Measurements from ENCODE around the gene PPP1R10.

Gene PPP1R10

DNA sequence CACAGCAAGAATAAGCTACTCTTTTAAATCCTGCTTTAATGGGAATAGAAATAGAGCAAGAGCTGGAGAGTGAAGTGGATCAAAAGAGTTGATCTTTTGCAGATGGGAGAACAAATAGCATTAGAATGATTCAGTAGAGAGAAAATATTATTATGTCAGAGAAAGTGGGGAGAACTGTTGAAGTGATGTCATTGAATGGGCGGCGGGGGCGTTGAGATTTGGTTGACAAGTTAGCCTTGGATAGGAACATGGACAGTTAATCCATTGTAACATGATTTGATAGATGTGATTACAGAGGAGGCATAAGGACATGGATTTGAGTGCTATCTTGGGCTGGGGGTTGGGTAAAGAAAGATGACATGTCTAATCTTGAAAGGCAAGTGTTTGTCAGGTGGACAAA lies 18.8 kb upstream of the PPP1R10 start:
- peaks cover 40% of the 10 kb centered on the region for H3K36me3 ChIP-seq (ENCODE audit: insufficient read depth, low read length)
- H3K4me3 ChIP-seq = no peak overlapping the region
- no peaks in the 10 kb centered on the region for H3K9me3 ChIP-seq (ENCODE audit: low read depth, low read length)
- no peak overlapping the region for H3K27ac ChIP-seq
- H3K9ac ChIP-seq (ENCODE audit: insufficient read length) = no peak overlapping the region
- TF ChIP-seq EZH2 (IDR thresholded peaks at IDR 0.05) (no peak), FOXP2 (optimal IDR thresholded peaks at IDR 0.05; ENCODE audit: control extremely low read depth, extremely low read length, insufficient read depth) (no peak), POLR2AphosphoS5 (IDR thresholded peaks at IDR 0.05; ENCODE audit: borderline replicate concordance, low read depth, low read length) (no peak)
- DNase-seq (ENCODE audit: low read depth, low spot score) = no peak

DNA sequence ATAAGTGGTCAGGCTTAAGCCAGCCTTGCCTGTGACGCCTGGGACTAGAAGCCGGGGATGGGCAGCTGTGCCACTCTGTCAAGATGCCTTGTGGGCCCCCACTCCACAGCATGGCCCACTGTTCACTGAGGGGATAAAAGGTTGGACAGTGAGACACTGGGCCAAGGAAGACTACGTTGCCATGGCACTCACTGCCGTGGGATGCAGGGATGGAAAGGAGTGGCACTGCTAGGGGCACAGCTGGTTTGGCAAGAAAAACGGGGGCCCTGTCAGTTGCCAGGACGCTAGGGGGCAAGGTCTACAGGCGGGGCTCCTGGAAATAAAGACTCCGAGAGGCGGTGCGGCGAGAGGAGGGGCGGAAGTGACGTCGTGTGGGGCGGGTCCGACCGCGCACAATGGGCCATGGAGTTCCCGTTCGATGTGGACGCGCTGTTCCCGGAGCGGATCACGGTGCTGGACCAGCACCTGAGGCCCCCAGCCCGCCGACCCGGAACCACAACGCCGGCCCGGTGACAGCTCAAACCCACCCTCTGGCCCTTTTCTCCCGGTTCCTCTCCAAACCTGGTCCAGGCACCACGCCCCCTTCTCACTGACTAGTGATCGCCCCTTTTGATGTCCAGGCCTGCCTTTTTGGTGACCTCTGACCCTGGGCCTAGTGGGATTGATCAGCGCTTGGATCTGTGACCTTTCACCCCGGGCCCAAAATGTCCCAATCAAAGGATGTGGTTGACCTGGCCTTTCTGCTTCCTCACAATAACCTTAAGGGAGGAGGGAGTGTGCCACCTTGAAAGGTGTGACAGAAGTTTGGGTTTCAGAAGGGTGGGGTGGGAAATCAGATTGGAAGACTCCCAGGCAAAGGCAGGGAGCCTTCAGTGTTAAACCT lies 9.7 kb upstream of the PPP1R10 start, which contains the start of gene ATAT1:
TSS of gene ATAT1 (plus strand) at position 391 of the 883 bp plus-strand sequence.
- Histone ChIP-seq H3K9ac (ENCODE audit: insufficient read length) (peak within 1 kb of the TSS; percentile 98), H3K27ac (peak within 1 kb of the TSS; percentile 77), H3K9me3 (ENCODE audit: low read depth, low read length) (no peaks in the 10 kb centered on the region), H3K36me3 (ENCODE audit: insufficient read depth, low read length) (peaks cover 73% of the 10 kb centered on the region), H3K4me3 (peak within 1 kb of the TSS; percentile 99)
- peak; percentile 96 for TF ChIP-seq POLR2AphosphoS5 (IDR thresholded peaks at IDR 0.05; ENCODE audit: borderline replicate concordance, low read depth, low read length)
- no peak for TF ChIP-seq FOXP2 (optimal IDR thresholded peaks at IDR 0.05; ENCODE audit: control extremely low read depth, extremely low read length, insufficient read depth)
- no peak for DNase-seq (ENCODE audit: low read depth, low spot score)

DNA sequence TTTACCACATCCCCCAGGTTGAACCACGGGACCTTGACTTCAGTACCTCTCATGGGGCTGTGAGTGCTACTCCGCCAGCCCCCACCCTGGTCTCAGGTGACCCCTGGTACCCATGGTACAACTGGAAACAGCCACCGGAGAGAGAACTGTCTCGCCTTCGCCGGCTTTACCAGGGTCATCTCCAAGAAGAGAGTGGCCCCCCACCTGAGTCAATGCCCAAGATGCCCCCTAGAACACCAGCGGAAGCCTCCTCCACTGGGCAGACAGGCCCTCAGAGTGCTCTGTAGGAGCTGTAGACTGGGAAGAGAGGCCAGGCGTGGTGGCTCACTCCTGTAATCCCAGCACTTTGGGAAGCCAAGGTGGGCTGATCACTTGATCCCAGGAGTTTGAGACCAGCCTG lies 8.5 kb upstream of the PPP1R10 start:
- Histone ChIP-seq H3K36me3 (ENCODE audit: insufficient read depth, low read length) (peaks cover 78% of the 10 kb centered on the region), H3K9ac (ENCODE audit: insufficient read length) (no peak overlapping the region), H3K4me3 (no peak overlapping the region), H3K9me3 (ENCODE audit: low read depth, low read length) (no peaks in the 10 kb centered on the region), H3K27ac (no peak overlapping the region)
- TF ChIP-seq FOXP2 (optimal IDR thresholded peaks at IDR 0.05; ENCODE audit: control extremely low read depth, extremely low read length, insufficient read depth) (no peak), POLR2AphosphoS5 (IDR thresholded peaks at IDR 0.05; ENCODE audit: borderline replicate concordance, low read depth, low read length) (no peak), EZH2 (IDR thresholded peaks at IDR 0.05) (no peak)
- DNase-seq (ENCODE audit: low read depth, low spot score) = no peak

DNA sequence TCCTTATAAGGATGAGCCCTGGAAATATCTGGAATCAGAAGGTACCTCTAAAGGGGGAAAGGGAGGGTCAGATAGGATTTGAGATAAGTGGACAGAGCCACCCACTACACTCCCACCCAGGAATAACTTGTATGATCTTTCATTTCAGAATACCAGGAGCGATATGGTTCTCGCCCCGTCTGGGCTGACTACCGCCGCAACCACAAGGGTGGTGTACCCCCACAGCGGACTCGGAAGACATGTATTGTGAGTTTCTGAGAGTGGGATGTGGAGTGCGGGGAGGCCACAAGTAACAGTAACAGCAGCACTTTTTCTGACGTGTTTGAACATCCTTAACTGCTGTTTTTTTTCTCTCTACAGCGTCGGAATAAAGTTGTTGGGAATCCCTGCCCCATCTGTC lies 2.5 kb upstream of the PPP1R10 start:
- no peak overlapping the region for H3K27ac ChIP-seq
- peaks cover 63% of the 10 kb centered on the region for H3K36me3 ChIP-seq (ENCODE audit: insufficient read depth, low read length)
- TF ChIP-seq POLR2AphosphoS5 (IDR thresholded peaks at IDR 0.05; ENCODE audit: borderline replicate concordance, low read depth, low read length) (no peak), FOXP2 (optimal IDR thresholded peaks at IDR 0.05; ENCODE audit: control extremely low read depth, extremely low read length, insufficient read depth) (no peak), EZH2 (IDR thresholded peaks at IDR 0.05) (no peak)
- H3K9ac ChIP-seq (ENCODE audit: insufficient read length) = peak overlapping the region; percentile 15
- H3K9me3 ChIP-seq (ENCODE audit: low read depth, low read length) = no peaks in the 10 kb centered on the region
- DNase-seq (ENCODE audit: low read depth, low spot score) = no peak
- H3K4me3 ChIP-seq = no peak overlapping the region

DNA sequence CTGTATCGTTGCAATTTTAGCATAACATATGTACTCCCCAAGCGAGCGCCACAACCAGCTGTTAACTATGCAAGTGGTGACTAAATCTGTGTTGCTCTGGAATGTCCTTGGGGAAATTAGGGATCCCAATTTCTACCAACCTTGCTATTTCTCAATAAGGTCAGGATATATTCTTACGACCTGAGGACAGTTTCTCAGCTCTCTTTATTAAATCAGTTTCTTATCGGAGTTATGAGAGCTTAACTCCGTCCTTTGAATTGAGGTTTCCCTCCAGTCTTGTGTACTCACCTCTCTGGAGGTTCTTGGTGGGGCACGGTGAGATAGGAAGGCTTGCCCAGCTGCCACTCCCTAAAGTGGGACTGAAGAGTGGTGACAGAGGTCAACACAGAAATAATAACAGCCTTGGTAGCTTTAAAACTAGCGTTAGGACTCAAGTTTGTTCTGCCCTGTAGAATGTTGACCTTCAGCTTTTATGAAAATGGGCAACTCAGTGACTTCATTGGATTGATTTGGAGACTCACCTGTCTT lies 1.3 kb upstream of the PPP1R10 start:
- H3K36me3 ChIP-seq (ENCODE audit: insufficient read depth, low read length) = peaks cover 55% of the 10 kb centered on the region

DNA sequence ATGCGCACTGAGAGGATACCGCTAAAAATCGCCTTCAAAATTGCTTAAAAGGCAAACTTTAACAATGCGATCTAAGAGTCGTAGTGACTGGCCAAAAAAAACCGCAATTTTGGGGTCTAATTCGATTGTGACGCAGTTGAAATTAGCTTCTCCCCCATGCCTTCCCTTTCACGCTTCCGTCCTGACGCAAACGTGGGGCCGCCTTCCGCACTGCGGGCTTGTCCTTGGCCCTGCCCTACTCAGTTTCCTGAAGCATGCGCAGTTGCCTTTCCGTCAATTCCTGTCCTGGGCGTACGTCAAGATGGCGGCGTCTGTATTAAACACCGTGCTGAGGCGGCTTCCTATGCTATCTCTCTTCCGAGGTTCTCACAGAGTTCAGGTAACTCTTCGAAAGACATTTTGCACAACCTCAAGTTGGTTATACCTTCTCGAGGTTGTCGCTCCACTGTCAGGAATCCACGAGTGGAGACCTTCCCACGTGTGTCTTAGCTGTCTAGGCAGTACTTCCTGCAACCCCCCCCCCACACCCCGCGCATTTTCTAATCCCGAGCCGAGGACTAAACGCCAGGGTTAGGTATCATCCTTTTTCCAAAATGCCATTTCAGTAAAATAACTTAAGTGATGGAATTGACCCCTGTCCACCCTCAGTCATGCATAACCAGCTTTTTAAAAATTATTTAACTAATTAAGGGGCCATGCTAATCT lies 674 bp upstream of the PPP1R10 start, which contains the start of gene MRPS18B:
TSS of gene MRPS18B (plus strand) at position 276 of the 705 bp plus-strand sequence. CDS start at position 302, 26 bp downstream.
- H3K4me3 ChIP-seq = peak within 1 kb of the TSS; percentile 99
- peak within 1 kb of the TSS; percentile 100 for H3K9ac ChIP-seq (ENCODE audit: insufficient read length)
- DNase-seq (ENCODE audit: low read depth, low spot score) = peak; percentile 97
- peak; percentile 99 for TF ChIP-seq POLR2AphosphoS5 (IDR thresholded peaks at IDR 0.05; ENCODE audit: borderline replicate concordance, low read depth, low read length)
- TF ChIP-seq EZH2 (IDR thresholded peaks at IDR 0.05) = no peak
- TF ChIP-seq FOXP2 (optimal IDR thresholded peaks at IDR 0.05; ENCODE audit: control extremely low read depth, extremely low read length, insufficient read depth) = no peak
- H3K27ac ChIP-seq = peak within 1 kb of the TSS; percentile 100
- no peaks in the 10 kb centered on the region for H3K9me3 ChIP-seq (ENCODE audit: low read depth, low read length)
- peaks cover 49% of the 10 kb centered on the region for H3K36me3 ChIP-seq (ENCODE audit: insufficient read depth, low read length)

More for the DNA sequence above, 1.3 kb upstream of the PPP1R10 start:
- Histone ChIP-seq H3K9me3 (ENCODE audit: low read depth, low read length) (no peaks in the 10 kb centered on the region), H3K4me3 (peak overlapping the region; percentile 81), H3K9ac (ENCODE audit: insufficient read length) (peak overlapping the region; percentile 86), H3K27ac (peak overlapping the region; percentile 99)
- TF ChIP-seq POLR2AphosphoS5 (IDR thresholded peaks at IDR 0.05; ENCODE audit: borderline replicate concordance, low read depth, low read length) (no peak), FOXP2 (optimal IDR thresholded peaks at IDR 0.05; ENCODE audit: control extremely low read depth, extremely low read length, insufficient read depth) (no peak), EZH2 (IDR thresholded peaks at IDR 0.05) (no peak)
- no peak for DNase-seq (ENCODE audit: low read depth, low spot score)

DNA sequence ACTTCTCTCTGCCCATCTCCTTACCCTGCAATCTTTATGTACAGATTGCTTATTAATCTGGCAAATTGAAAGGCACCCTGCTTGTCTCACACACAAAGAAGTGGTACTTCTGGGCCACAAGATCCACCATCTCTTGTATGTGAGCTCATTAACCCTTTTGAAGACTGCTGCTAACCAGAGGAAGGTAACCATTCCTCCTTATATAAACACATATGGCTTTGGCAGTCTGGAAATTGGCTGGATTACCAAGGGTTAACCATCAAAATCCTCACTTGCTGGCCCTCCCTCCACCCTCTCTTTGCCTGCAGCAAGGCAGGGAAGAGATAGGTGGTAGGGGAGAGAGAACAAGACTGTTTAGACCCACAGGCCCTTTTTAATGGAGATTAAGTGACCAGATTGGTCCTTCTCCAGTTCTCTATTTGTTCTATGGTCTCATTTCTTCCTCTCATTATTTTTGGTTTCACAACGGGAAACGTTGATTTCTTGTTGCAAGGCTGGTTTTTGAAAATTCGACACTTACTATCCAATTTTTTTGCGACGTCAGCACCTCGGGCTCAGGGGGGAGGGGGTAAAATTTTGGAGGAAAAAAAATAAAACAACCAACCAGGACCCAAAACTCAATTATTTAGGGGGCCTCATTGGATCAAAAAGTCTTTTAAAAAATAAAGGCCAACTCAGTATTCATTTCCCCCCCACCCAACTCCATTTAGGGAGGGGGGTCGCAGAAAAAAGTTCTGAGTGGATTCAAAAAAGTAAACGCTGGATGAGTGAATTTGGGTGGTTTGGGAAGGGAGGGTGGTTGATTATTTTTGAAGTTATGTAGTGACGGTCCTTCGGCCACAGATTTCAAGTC lies 859 bp downstream of the PPP1R10 start:
- peak; percentile 80 for TF ChIP-seq POLR2AphosphoS5 (IDR thresholded peaks at IDR 0.05; ENCODE audit: borderline replicate concordance, low read depth, low read length)
- TF ChIP-seq EZH2 (IDR thresholded peaks at IDR 0.05) = no peak
- Histone ChIP-seq H3K9me3 (ENCODE audit: low read depth, low read length) (no peaks in the 10 kb centered on the region), H3K27ac (peak overlapping the region; percentile 100), H3K36me3 (ENCODE audit: insufficient read depth, low read length) (peaks cover 35% of the 10 kb centered on the region), H3K4me3 (peak overlapping the region; percentile 99), H3K9ac (ENCODE audit: insufficient read length) (peak overlapping the region; percentile 100)
- DNase-seq (ENCODE audit: low read depth, low spot score) = no peak
